PFSK-1 (cell line): ENCODE data around the gene PHACTR3.

Experiments used
- FOXP2 ChIP-seq: optimal IDR thresholded peaks from 2 replicates; pipeline ENCODE3; 2011; ENCODE audit warnings: borderline replicate concordance, control low read depth, inconsistent platforms; ENCODE audit not compliant: insufficient read depth; ENCODE audit errors: extremely low read length, extremely low read depth
- POLR2AphosphoS5 ChIP-seq: IDR thresholded peaks from 2 replicates; pipeline ENCODE4 v1.6.1; 2012; ENCODE audit warnings: low read depth, mild to moderate bottlenecking, control low read depth, low read length, moderate library complexity
- REST ChIP-seq, 2 experiments: IDR thresholded peaks; 2 replicates each; pipeline versions ENCODE4 v1.6.1 to v1.8.0; 2011 to 2012; ENCODE audit warnings: low read depth in 2 of 2, low read length in 2 of 2, control low read depth in 1 of 2, inconsistent platforms in 1 of 2, mild to moderate bottlenecking in 1 of 2, moderate library complexity in 1 of 2; ENCODE audit not compliant: insufficient read depth in 1 of 2
- SIN3A ChIP-seq: IDR thresholded peaks from 2 replicates; pipeline ENCODE4 v1.6.1; 2012; ENCODE audit warnings: mild to moderate bottlenecking, low read length, moderate library complexity, borderline replicate concordance; ENCODE audit not compliant: insufficient read depth
- TAF1 ChIP-seq: IDR thresholded peaks from 2 replicates; pipeline ENCODE4 v1.6.1; 2012; ENCODE audit warnings: low read length, control low read depth, borderline replicate concordance; ENCODE audit not compliant: insufficient read depth

The PHACTR3 gene

DNA sequence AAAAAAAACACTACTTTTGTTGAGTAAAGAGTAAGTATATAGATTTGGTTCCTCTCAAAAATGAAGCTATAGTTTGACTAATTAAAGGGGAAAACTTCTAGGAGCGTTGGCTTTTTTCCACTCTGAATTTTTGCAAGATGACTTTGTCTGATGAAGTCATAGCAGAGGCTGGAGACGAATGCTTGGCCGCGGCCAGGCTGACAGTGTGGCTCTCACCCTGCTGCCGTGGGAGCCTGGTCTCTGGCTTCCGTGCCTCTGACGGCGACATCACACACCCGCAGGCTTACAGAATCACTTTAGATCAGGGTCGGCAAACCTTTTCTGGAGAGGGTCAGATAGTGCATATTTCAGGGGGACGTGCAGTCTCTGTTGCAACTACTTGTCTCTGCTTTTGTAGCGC is 145.0 kb downstream of the PHACTR3 start:
- no peak for TF ChIP-seq POLR2AphosphoS5
- no peak for TF ChIP-seq REST (IDR thresholded peaks at IDR 0.05; ENCODE audit: insufficient read depth in 1 of 2, low read depth in 2 of 2, low read length in 2 of 2)
- TF ChIP-seq FOXP2 = no peak
- no peak for TF ChIP-seq SIN3A
- TF ChIP-seq TAF1 = no peak

DNA sequence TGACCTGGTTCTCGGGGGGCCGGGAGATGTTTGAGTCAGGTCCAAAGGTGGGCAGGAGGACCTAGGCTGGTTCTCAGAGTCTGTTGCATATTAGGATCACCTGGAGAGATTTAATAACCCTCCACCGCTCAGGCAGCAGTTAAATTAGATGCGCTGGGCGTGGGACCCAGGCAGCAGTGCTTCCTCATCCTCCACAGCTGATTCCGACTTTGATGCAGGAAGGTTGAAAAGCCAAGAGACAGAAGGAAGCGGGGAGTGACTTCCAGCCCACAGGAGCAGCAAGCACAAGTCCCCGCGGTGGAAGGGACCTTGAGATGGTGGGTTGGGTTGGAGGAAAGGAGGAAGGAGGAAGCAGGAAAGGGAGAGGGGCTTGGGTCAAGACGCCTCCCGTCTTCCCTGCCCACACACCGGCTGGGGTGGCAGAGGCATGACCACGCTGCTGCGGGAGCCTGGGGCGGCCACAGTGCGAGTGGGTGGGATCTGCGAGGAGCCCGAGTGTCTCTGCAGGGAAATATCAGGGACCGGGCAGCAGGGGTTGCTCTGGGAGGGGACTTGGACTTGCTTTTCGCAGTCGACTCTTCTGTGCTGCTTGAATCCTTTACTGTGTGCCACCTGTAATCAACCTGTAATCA is 146.0 kb downstream of the PHACTR3 start:
- TF ChIP-seq SIN3A (no peak), POLR2AphosphoS5 (no peak), TAF1 (no peak), REST (IDR thresholded peaks at IDR 0.05; ENCODE audit: insufficient read depth in 1 of 2, low read depth in 2 of 2, low read length in 2 of 2) (no peak), FOXP2 (no peak)

DNA sequence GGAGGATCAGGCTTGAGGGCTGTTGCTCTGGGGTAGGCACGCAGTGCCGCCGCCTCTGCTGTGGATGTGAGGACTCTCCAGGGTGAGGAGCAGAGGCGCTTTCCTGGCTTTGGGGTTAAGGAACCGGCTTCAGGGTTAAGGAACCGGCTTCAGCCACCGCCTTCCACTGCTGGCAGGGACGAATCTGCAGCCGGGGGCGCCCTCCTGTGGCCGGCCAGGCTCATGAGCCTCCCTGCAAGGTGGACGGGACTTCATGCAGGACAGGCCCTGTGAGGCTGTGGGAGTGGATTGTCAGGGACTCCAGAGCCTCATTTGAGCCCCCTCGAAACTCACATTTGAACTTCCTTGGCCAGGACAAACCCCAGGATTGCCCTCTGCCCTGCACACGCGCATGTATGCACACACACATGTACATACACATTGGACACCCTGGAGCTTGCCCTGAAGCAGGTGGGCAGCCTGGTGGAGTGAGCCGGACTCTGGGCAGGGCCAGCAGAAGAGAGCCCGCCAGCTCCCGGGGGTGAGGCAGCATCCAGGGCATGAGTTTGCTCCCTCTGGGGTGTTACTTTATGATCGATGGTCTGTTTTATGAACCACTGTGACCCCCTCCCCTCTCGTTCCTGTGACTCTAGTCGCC is 146.9 kb downstream of the PHACTR3 start:
- no peak for TF ChIP-seq TAF1
- TF ChIP-seq REST (IDR thresholded peaks at IDR 0.05; ENCODE audit: insufficient read depth in 1 of 2, low read depth in 2 of 2, low read length in 2 of 2) = no peak

GRCh38 chr20:59752101-59752586 is 147.8 kb downstream of the PHACTR3 start:
- no peak for TF ChIP-seq REST (IDR thresholded peaks at IDR 0.05; ENCODE audit: insufficient read depth in 1 of 2, low read depth in 2 of 2, low read length in 2 of 2)

DNA sequence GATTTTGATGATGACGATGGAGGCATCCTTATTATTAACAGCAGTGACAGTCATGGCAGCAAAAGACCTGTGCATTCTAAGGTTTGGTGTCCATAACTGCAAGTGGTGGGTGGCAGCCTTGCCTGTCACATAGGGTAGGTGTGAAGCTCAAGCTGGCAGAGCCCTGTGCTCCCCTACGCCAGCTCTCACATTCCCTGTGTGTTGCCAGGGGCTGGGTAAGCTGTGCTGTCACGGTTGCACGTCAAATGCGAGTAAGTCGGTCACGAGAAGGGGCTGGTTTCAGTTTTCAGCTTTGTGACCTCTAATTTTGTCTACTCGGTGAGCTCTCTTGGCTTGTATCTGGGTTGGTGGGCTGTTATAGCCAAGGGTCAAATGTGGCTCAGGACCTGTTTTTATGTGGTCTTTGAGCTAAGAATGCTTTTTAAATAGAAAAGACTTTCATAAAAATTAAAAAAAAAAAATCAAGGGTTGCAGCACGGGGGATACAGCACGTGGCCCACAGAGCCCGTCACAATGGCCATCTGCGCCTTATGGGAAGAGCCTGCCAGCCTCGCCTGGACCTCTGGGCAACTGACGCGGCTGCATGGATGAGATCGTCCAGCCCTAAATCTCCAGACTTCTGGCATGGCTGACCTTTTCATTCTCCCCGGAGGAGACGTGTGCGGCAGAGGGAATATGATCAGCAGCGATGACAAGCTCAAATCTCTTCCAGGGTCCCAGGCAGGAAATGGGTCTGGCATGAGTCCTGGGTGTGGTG is 148.5 kb downstream of the PHACTR3 start:
- TF ChIP-seq FOXP2 (no peak), TAF1 (no peak), SIN3A (no peak), REST (IDR thresholded peaks at IDR 0.05; ENCODE audit: insufficient read depth in 1 of 2, low read depth in 2 of 2, low read length in 2 of 2) (no peak), POLR2AphosphoS5 (no peak)
